ENCODE measurements around the gene OS9.

OS9 gene

DNA sequence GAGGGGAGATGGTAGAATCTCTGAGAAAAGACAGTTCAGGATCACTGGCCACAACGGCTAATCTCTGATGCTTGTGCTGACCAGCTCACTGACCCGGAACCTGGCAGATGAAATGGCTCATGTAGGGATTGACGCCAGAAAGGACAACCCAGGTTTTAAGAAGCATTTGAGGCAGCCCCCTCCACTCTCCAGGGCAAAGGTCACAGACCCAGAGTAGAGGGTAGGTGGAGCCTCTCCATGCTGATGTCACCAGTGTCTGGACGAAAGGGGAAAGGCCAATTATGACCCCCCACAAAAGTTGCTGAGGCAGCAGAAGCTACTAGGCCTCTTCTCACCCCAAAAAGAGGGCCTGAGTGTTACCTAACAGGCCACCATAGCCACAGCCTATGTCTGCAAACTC, 76.8 kb downstream of the OS9 start:
- DNase-seq: no peak

Measured in hematopoietic multipotent progenitor cell treated with erythropoietin and hydrocortisone succinate and interleukin-3 and kit ligand, for 4 days (in vitro differentiated cells).